HepG2 (cell line): ENCODE results near the gene TMEM100. TPM values are rescaled to one million over a fixed set of nuclear protein-coding genes. Genes with fewer than 3 reads are reported as not detected.

Source experiments
- ATAC-seq: fragments of 200-7000 bp; cut with Tn5 transposase; 3 replicates; pipeline ENCODE4 v1.9.1; 2020; ENCODE audit warnings: mild to moderate bottlenecking, moderate library complexity
- BruUV-seq: library from RNA; stranded (reverse); fragments of 400-500 nt; replicated peaks from 2 replicates; lab custom pipeline; 2021; lab: Mats Ljungman, UMichigan
- CTCF ChIA-PET: fragments of 300-600 bp; formaldehyde crosslinking; extraction: SDS; loops from one replicate; lab custom pipeline; 2021; ENCODE audit warnings: low total read pairs, inconsistent platforms, low intra/inter-chr PET ratio; lab: Yijun Ruan, JAX
- POLR2A ChIA-PET: fragments of 350-600 bp; sonication (Branson Sonifier 250); formaldehyde crosslinking; loops from one replicate; lab custom pipeline; 2020; ENCODE audit warnings: antibody characterized with exemption, inconsistent platforms; lab: Yijun Ruan, JAX
- DNase-seq: peaks from one replicate; pipeline ENCODE4 v3.0.0-alpha.2; 2015; ENCODE audit warnings: low spot score
- FAIRE-seq: peaks from 3 replicates; lab custom pipeline; 2011; peaks lifted over from hg19 to GRCh38; lab: Jason Lieb, UNC
- H2AFZ ChIP-seq: one replicate; pipeline ENCODE4 v1.6.1; 2011; ENCODE audit warnings: low read length, inconsistent platforms
- H3K27ac ChIP-seq: fragments of 300-600 bp; 3 replicates; pipeline ENCODE4 v1.8.0; 2011; ENCODE audit warnings: mixed run types, mild to moderate bottlenecking, mixed read lengths, low read length, inconsistent platforms; ENCODE audit not compliant: insufficient read depth; ENCODE audit errors: extremely low read length
- H3K27me3 ChIP-seq, 2 experiments: fragments of 200-600 bp in 1 of 2; 2 replicates in 1 of 2; 3 replicates in 1 of 2; pipeline versions ENCODE4 v1.6.0 to v1.8.0; 2011; ENCODE audit warnings: low read length in 2 of 2, mild to moderate bottlenecking in 2 of 2, moderate library complexity in 2 of 2, inconsistent platforms in 1 of 2; ENCODE audit not compliant: insufficient read depth in 2 of 2, control insufficient read depth in 1 of 2
- H3K36me3 ChIP-seq, 2 experiments: fragments of 200-600 bp in 1 of 2; replicated peaks in 1 of 2; 2 replicates in 1 of 2; 3 replicates in 1 of 2; pipeline versions ENCODE4 v1.5.1 to v1.8.0; 2011; ENCODE audit warnings: low read length in 2 of 2, inconsistent platforms in 1 of 2; ENCODE audit not compliant: insufficient read depth in 2 of 2, control insufficient read depth in 1 of 2
- H3K4me1 ChIP-seq: 2 replicates; pipeline ENCODE4 v1.5.1; 2012; ENCODE audit warnings: low read length, inconsistent platforms; ENCODE audit not compliant: insufficient read depth
- H3K4me2 ChIP-seq: 2 replicates; pipeline ENCODE4 v1.6.0; 2011; ENCODE audit warnings: low read depth, low read length, inconsistent platforms
- H3K4me3 ChIP-seq, 3 experiments: fragments of 200-600 bp in 1 of 3; sonication (generic), shearing (Covaris generic) in 1 of 3; replicated peaks in 1 of 3; 2 replicates each; pipeline ENCODE4 v1.5.1; 2011 to 2016; ENCODE audit warnings: low read length in 3 of 3, inconsistent platforms in 2 of 3, low read depth in 2 of 3, mild to moderate bottlenecking in 2 of 3, control low read depth in 1 of 3, mixed read lengths in 1 of 3; ENCODE audit not compliant: insufficient read depth in 1 of 3
- H3K79me2 ChIP-seq: one replicate; pipeline ENCODE4 v1.6.1; 2011; ENCODE audit warnings: low read length, inconsistent platforms; ENCODE audit not compliant: insufficient read depth
- H3K9ac ChIP-seq: 2 replicates; pipeline ENCODE4 v1.6.0; 2011; ENCODE audit warnings: mild to moderate bottlenecking, low read depth, low read length, inconsistent platforms; ENCODE audit not compliant: insufficient read depth
- H3K9me3 ChIP-seq: 2 replicates; pipeline ENCODE4 v1.5.1; 2012; ENCODE audit warnings: mild to moderate bottlenecking, low read length
- H4K20me1 ChIP-seq: 2 replicates; pipeline ENCODE4 v1.6.0; 2011; ENCODE audit warnings: inconsistent platforms, mild to moderate bottlenecking, low read length, moderate library complexity; ENCODE audit not compliant: insufficient read depth
- HOXA9 ChIP-seq: sonication (generic); formaldehyde crosslinking; IDR thresholded peaks from 2 replicates; pipeline ENCODE4 v1.8.1; 2022; ENCODE audit warnings: missing genetic modification reagents, mild to moderate bottlenecking, moderate library complexity, borderline replicate concordance
- ZBTB3 ChIP-seq: sonication (generic); formaldehyde crosslinking; IDR thresholded peaks from 2 replicates; pipeline ENCODE4 v1.4.0; 2020; ENCODE audit warnings: low read depth, mild to moderate bottlenecking, moderate library complexity, missing genetic modification reagents, borderline replicate concordance
- ZEB1 ChIP-seq: IDR thresholded peaks from 2 replicates; pipeline ENCODE4 v1.6.1; 2012; ENCODE audit warnings: mild to moderate bottlenecking, low read depth, inconsistent platforms; ENCODE audit not compliant: insufficient replicate concordance
- ZNF546 ChIP-seq: sonication (generic); formaldehyde crosslinking; conservative IDR thresholded peaks from 2 replicates; pipeline ENCODE4 v1.8.1; 2023; ENCODE audit warnings: mild to moderate bottlenecking, missing genetic modification reagents
- ZNF558 ChIP-seq: sonication (generic); formaldehyde crosslinking; IDR thresholded peaks from 2 replicates; pipeline ENCODE4 v1.9.0; 2022; ENCODE audit warnings: mild to moderate bottlenecking, missing genetic modification reagents, borderline replicate concordance
- ZNF616 ChIP-seq: sonication (generic); formaldehyde crosslinking; IDR thresholded peaks from 2 replicates; pipeline ENCODE4 v1.5.0; 2020; ENCODE audit warnings: low read depth, mild to moderate bottlenecking, missing genetic modification reagents
- ZNF777 ChIP-seq: sonication (generic); formaldehyde crosslinking; IDR thresholded peaks from 2 replicates; pipeline ENCODE4 v1.4.0; 2020; ENCODE audit warnings: missing genetic modification reagents
- ZNF850 ChIP-seq: sonication (generic); formaldehyde crosslinking; conservative IDR thresholded peaks from 2 replicates; pipeline ENCODE4 v1.9.0; 2021; ENCODE audit warnings: mild to moderate bottlenecking, missing genetic modification reagents
- WGBS: methylation state at CpG from one replicate; pipeline ENCODE4 v1.1.6; 2017; ENCODE audit warnings: low lambda C conversion rate; 5-methylcytosine and 5-hydroxymethylcytosine counted together
- in situ Hi-C: cut with HindIII; loops from 2 replicates; pipeline ENCODE4 v1.10.0; 2017; ENCODE audit warnings: low pct_unique_long_range_greater_than_20kb; ENCODE audit not compliant: extremely low pct_ligation_motif_present
- intact Hi-C: fragments of 100-400 bp; cut with micrococcal nuclease; formaldehyde crosslinking; loops from one replicate; pipeline ENCODE4 v1.10.0; 2022; ENCODE audit not compliant: unreplicated experiment
- polyA plus RNA-seq, 8 experiments: library from polyadenylated mRNA; depleted of rRNA in 3 of 8; stranded (reverse) in 7 of 8; unstranded in 1 of 8; fragments of >200 nt; fragmentation: Illumina TruSeq in 4 of 8; extraction: Trizol in 4 of 8; gene quantifications; 2 replicates each; pipeline versions ENCODE4 v1.2.1 to v1.2.3, GENCODE V29; 2011 to 2016; ENCODE audit warnings: low read depth in 4 of 8, missing spikeins in 1 of 8, mixed read lengths in 1 of 8; ENCODE audit not compliant: insufficient read depth in 1 of 8
- total RNA-seq, 5 experiments: library from RNA; depleted of rRNA; stranded (reverse); fragments of >200 nt; fragmentation: Illumina TruSeq; extraction: Trizol; gene quantifications; 2 replicates each; pipeline ENCODE4 v1.2.3, GENCODE V29; 2016; ENCODE audit warnings: low read depth in 1 of 5
- TF ChIP-seq, protein P1 (sequence below): sonication (generic); formaldehyde crosslinking; IDR thresholded peaks from 2 replicates; pipeline ENCODE4 v1.8.1; 2023; ENCODE audit warnings: mild to moderate bottlenecking, moderate library complexity, missing genetic modification reagents
- TF ChIP-seq, protein P2 (sequence below): sonication (generic); formaldehyde crosslinking; IDR thresholded peaks from 2 replicates; pipeline ENCODE4 v1.4.0; 2020; ENCODE audit warnings: missing genetic modification reagents, borderline replicate concordance
- TF ChIP-seq, protein P3 (sequence below): sonication (generic); formaldehyde crosslinking; IDR thresholded peaks from 2 replicates; pipeline ENCODE4 v1.4.0; 2020; ENCODE audit warnings: missing genetic modification reagents, borderline replicate concordance

Gene TMEM100
- total and polyA plus RNA-seq, 2 of the 13 experiments (the other 11 are each of a cell fraction or from before 2014, with no cell fraction given): not detected

DNA sequence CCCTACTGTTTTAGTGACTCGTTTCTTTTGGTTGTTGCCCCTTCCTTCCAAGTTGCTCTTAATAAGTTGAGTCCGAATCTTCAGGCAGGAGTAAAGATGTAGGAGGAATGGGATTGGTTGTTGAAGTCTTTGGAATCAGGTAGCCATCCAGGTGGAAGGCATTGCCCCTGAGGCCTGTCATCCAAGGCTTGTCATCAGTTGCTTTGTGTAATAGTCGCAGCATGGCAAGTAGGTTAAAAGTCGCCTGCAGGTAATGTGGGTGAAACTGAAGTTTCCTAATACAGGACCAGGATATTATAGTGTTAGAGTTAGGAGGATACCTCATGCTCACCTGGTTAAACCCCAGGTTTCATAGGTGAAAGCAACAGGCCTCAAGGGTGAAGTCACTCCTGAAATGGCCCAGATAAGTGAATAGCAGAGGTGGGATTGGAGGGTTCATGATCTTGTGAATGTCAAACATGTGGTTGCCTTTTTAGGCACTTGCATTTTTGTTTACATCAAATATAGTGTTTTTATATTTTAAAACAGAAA lies 29.1 kb upstream of the TMEM100 start:
- H3K27me3 ChIP-seq: no peaks in the 10 kb centered on the region; a peak in 1 of 5 replicates
- H3K36me3 ChIP-seq: peaks cover 0 to 11% of the 10 kb centered on the region in 2 experiments; a peak in 1 of 5 replicates
- intact Hi-C loops: loop anchor here (1.0 to 10.0 kb wide), 3 partner anchors 8 to 357 kb away; no protein-coding TSS in a partner anchor
- H3K9me3 ChIP-seq: no peaks in the 10 kb centered on the region
- H3K79me2 ChIP-seq: peaks cover 16% of the 10 kb centered on the region
- peak overlapping the region; percentile 74 for H3K9ac ChIP-seq
- peaks cover 32% of the 10 kb centered on the region for H3K4me1 ChIP-seq
- no peak for ATAC-seq
- FAIRE-seq: no peak
- H3K27ac ChIP-seq: peak overlapping the region; percentile 66
- H3K4me3 ChIP-seq: peak overlapping the region; percentile 84 to 93 (median 93)
- ChIA-PET POLR2A (interaction anchor here (0.7 to 1.8 kb wide), 11 partner anchors 9 to 781 kb away, joined by 3 to 17 read pairs (median 5); no protein-coding TSS in a partner anchor), CTCF (no interaction called here)
- TSS peak; percentile 53 for BruUV-seq
- WGBS: 9% methylated on average over 4 of the region's 4 CpGs
- DNase-seq: no peak
- in situ Hi-C loops: loop anchor here (25.0 kb wide), 1 partner anchor 364 kb away; no protein-coding TSS in a partner anchor
- H3K4me2 ChIP-seq: peak overlapping the region; percentile 97
- no peak overlapping the region for H2AFZ ChIP-seq
- H4K20me1 ChIP-seq: no peaks in the 10 kb centered on the region
- TF ChIP-seq, protein P1, sequence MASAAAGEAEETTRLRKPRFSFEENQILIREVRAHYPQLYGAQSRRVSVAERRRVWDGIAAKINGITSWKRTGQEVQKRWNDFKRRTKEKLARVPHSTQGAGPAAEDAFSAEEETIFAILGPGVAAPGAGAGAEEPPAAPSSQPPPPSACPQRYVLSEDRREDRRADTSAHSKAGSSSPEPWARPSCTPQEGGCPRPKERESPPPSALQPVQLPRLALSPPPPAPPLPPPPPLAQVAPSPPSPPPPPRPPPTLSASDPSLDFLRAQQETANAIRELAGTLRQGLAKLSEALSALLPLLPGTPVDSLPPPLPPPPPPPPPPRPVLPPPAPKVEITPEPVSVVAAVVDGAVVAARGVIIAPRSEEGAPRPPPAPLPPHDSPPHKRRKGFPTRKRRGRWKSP: no peak
- peak; percentile 44 for TF ChIP-seq ZEB1
- TF ChIP-seq, protein P2, sequence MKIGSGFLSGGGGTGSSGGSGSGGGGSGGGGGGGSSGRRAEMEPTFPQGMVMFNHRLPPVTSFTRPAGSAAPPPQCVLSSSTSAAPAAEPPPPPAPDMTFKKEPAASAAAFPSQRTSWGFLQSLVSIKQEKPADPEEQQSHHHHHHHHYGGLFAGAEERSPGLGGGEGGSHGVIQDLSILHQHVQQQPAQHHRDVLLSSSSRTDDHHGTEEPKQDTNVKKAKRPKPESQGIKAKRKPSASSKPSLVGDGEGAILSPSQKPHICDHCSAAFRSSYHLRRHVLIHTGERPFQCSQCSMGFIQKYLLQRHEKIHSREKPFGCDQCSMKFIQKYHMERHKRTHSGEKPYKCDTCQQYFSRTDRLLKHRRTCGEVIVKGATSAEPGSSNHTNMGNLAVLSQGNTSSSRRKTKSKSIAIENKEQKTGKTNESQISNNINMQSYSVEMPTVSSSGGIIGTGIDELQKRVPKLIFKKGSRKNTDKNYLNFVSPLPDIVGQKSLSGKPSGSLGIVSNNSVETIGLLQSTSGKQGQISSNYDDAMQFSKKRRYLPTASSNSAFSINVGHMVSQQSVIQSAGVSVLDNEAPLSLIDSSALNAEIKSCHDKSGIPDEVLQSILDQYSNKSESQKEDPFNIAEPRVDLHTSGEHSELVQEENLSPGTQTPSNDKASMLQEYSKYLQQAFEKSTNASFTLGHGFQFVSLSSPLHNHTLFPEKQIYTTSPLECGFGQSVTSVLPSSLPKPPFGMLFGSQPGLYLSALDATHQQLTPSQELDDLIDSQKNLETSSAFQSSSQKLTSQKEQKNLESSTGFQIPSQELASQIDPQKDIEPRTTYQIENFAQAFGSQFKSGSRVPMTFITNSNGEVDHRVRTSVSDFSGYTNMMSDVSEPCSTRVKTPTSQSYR: 0 out of 2 replicates have a peak, but pooled peaks have one; percentile 8
- TF ChIP-seq ZNF850 (CRISPR knock-in tag): no peak
- TF ChIP-seq ZBTB3 (CRISPR knock-in tag): no peak
- peak; percentile 98 for TF ChIP-seq ZNF616 (CRISPR knock-in tag)
- no peak for TF ChIP-seq ZNF777 (CRISPR knock-in tag)
- TF ChIP-seq, protein P3, sequence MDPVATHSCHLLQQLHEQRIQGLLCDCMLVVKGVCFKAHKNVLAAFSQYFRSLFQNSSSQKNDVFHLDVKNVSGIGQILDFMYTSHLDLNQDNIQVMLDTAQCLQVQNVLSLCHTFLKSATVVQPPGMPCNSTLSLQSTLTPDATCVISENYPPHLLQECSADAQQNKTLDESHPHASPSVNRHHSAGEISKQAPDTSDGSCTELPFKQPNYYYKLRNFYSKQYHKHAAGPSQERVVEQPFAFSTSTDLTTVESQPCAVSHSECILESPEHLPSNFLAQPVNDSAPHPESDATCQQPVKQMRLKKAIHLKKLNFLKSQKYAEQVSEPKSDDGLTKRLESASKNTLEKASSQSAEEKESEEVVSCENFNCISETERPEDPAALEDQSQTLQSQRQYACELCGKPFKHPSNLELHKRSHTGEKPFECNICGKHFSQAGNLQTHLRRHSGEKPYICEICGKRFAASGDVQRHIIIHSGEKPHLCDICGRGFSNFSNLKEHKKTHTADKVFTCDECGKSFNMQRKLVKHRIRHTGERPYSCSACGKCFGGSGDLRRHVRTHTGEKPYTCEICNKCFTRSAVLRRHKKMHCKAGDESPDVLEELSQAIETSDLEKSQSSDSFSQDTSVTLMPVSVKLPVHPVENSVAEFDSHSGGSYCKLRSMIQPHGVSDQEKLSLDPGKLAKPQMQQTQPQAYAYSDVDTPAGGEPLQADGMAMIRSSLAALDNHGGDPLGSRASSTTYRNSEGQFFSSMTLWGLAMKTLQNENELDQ: no peak
- 0 out of 2 replicates have a peak, but pooled peaks have one; percentile 15 for TF ChIP-seq ZNF546 (CRISPR knock-in tag)
- TF ChIP-seq HOXA9 (CRISPR knock-in tag): 0 out of 2 replicates have a peak, but pooled peaks have one; percentile 11
- no peak for TF ChIP-seq ZNF558 (CRISPR knock-in tag)
